ENCODE data around the gene DSCAM.
"Not testable (repeated sequence)": the region's sequence is repeated elsewhere in the genome, so short reads cannot be mapped to it uniquely, and the experiment has no call there.

The DSCAM gene

GRCh38 chr21:40271164-40271563, 575.8 kb downstream of the DSCAM start:
- in situ Hi-C loops (cut with HindIII; ENCODE audit: low pct_ligation_motif_present, low pct_unique_long_range_greater_than_20kb, low sequenced_read_pairs): no loop called here
- no peak for DNase-seq

GRCh38 chr21:40270047-40270446, 576.9 kb downstream of the DSCAM start:
- no peak for DNase-seq
- in situ Hi-C loops (cut with HindIII; ENCODE audit: low pct_ligation_motif_present, low pct_unique_long_range_greater_than_20kb, low sequenced_read_pairs): no loop called here

GRCh38 chr21:40269239-40269638, 577.7 kb downstream of the DSCAM start:
- in situ Hi-C loops (cut with HindIII; ENCODE audit: low pct_ligation_motif_present, low pct_unique_long_range_greater_than_20kb, low sequenced_read_pairs): no loop called here
- DNase-seq: no peak

- in situ Hi-C loops (cut with HindIII; ENCODE audit: low pct_ligation_motif_present, low pct_unique_long_range_greater_than_20kb, low sequenced_read_pairs); DNase-seq: not testable (repeated sequence)
These were observed 588.5 kb downstream of the DSCAM start for GRCh38 chr21:40258456-40258855.

GRCh38 chr21:40257342-40257741, 589.6 kb downstream of the DSCAM start:
- no peak for DNase-seq
- in situ Hi-C loops (cut with HindIII; ENCODE audit: low pct_ligation_motif_present, low pct_unique_long_range_greater_than_20kb, low sequenced_read_pairs): no loop called here

GRCh38 chr21:40255518-40256444, 591.2 kb downstream of the DSCAM start:
- in situ Hi-C loops (cut with HindIII; ENCODE audit: low pct_ligation_motif_present, low pct_unique_long_range_greater_than_20kb, low sequenced_read_pairs): no loop called here
- no peak for DNase-seq

GRCh38 chr21:40254540-40255465, 592.2 kb downstream of the DSCAM start:
- in situ Hi-C loops (cut with HindIII; ENCODE audit: low pct_ligation_motif_present, low pct_unique_long_range_greater_than_20kb, low sequenced_read_pairs): no loop called here
- DNase-seq: peak; percentile 35

- DNase-seq: no peak
- in situ Hi-C loops (cut with HindIII; ENCODE audit: low pct_ligation_motif_present, low pct_unique_long_range_greater_than_20kb, low sequenced_read_pairs): no loop called here
These were observed 593.8 kb downstream of the DSCAM start for GRCh38 chr21:40253112-40253511.

- no peak for DNase-seq
- in situ Hi-C loops (cut with HindIII; ENCODE audit: low pct_ligation_motif_present, low pct_unique_long_range_greater_than_20kb, low sequenced_read_pairs): no loop called here
These were observed 596.3 kb downstream of the DSCAM start for GRCh38 chr21:40250514-40251294.

- DNase-seq: no peak
- in situ Hi-C loops (cut with HindIII; ENCODE audit: low pct_ligation_motif_present, low pct_unique_long_range_greater_than_20kb, low sequenced_read_pairs): no loop called here
These were observed 602.0 kb downstream of the DSCAM start for GRCh38 chr21:40244981-40245380.

GRCh38 chr21:40243685-40244084, 603.3 kb downstream of the DSCAM start:
- in situ Hi-C loops (cut with HindIII; ENCODE audit: low pct_ligation_motif_present, low pct_unique_long_range_greater_than_20kb, low sequenced_read_pairs): no loop called here

GRCh38 chr21:40242586-40243265, 604.2 kb downstream of the DSCAM start:
- no peak for DNase-seq
- in situ Hi-C loops (cut with HindIII; ENCODE audit: low pct_ligation_motif_present, low pct_unique_long_range_greater_than_20kb, low sequenced_read_pairs): no loop called here

More at GRCh38 chr21:40243685-40244084, 603.3 kb downstream of the DSCAM start:
- no peak for DNase-seq

- DNase-seq: no peak
- in situ Hi-C loops (cut with HindIII; ENCODE audit: low pct_ligation_motif_present, low pct_unique_long_range_greater_than_20kb, low sequenced_read_pairs): no loop called here
These were observed 611.4 kb downstream of the DSCAM start for GRCh38 chr21:40235528-40235927.

- in situ Hi-C loops (cut with HindIII; ENCODE audit: low pct_ligation_motif_present, low pct_unique_long_range_greater_than_20kb, low sequenced_read_pairs): no loop called here
These were observed 615.0 kb downstream of the DSCAM start for GRCh38 chr21:40231979-40232378.

GRCh38 chr21:40227096-40227495, 619.9 kb downstream of the DSCAM start:
- DNase-seq: no peak
- in situ Hi-C loops (cut with HindIII; ENCODE audit: low pct_ligation_motif_present, low pct_unique_long_range_greater_than_20kb, low sequenced_read_pairs): no loop called here

More at GRCh38 chr21:40231979-40232378, 615.0 kb downstream of the DSCAM start:
- DNase-seq: no peak

GRCh38 chr21:40215941-40216340, 631.0 kb downstream of the DSCAM start:
- in situ Hi-C loops (cut with HindIII; ENCODE audit: low pct_ligation_motif_present, low pct_unique_long_range_greater_than_20kb, low sequenced_read_pairs): no loop called here
- no peak for DNase-seq

GRCh38 chr21:40210251-40210650, 636.7 kb downstream of the DSCAM start:
- in situ Hi-C loops (cut with HindIII; ENCODE audit: low pct_ligation_motif_present, low pct_unique_long_range_greater_than_20kb, low sequenced_read_pairs): no loop called here
- DNase-seq: no peak

GRCh38 chr21:40208948-40209345, 638.0 kb downstream of the DSCAM start:
- in situ Hi-C loops (cut with HindIII; ENCODE audit: low pct_ligation_motif_present, low pct_unique_long_range_greater_than_20kb, low sequenced_read_pairs): no loop called here
- DNase-seq: no peak
